ENCODE measurements around the gene RHOF.
A peak's percentile ranks its signal among the peaks of the same experiment; 100 is the strongest.

DNA sequence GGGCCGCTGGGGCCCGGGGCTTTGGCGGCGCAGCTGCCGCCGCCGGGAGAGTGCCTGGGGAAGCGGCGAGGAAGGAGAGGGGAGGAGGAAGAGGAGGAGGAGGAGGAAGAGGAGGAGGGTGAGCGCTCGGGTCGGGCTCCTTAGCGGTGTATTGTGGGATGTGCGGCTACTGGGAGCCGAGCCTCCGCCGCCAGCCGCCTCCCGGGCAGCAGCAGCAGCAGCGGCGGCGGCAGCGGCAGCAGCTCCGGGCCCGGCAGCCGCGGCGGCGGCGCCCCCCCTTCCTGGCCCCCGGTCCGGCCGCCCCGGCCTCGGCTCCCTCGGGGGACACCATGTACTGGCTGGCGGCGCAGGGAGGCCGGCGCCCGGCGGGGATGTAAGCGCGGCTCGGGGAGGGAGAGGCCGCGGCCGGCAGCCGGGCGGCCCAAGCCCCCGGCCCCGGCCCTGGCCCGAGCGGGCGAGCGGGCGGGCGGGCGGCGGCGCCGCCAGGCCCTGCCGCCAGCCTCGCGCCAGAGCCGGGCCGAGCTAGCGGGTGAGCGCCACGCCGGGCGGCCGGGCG, 10.5 kb upstream of the RHOF start, which contains the start of gene SETD1B:
- TF ChIP-seq, protein P1, sequence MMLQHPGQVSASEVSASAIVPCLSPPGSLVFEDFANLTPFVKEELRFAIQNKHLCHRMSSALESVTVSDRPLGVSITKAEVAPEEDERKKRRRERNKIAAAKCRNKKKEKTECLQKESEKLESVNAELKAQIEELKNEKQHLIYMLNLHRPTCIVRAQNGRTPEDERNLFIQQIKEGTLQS (IDR thresholded peaks at IDR 0.05) = no peak
- TF ChIP-seq SP1 (IDR thresholded peaks at IDR 0.05; ENCODE audit: low read depth) = no peak
- TF ChIP-seq, protein P2, sequence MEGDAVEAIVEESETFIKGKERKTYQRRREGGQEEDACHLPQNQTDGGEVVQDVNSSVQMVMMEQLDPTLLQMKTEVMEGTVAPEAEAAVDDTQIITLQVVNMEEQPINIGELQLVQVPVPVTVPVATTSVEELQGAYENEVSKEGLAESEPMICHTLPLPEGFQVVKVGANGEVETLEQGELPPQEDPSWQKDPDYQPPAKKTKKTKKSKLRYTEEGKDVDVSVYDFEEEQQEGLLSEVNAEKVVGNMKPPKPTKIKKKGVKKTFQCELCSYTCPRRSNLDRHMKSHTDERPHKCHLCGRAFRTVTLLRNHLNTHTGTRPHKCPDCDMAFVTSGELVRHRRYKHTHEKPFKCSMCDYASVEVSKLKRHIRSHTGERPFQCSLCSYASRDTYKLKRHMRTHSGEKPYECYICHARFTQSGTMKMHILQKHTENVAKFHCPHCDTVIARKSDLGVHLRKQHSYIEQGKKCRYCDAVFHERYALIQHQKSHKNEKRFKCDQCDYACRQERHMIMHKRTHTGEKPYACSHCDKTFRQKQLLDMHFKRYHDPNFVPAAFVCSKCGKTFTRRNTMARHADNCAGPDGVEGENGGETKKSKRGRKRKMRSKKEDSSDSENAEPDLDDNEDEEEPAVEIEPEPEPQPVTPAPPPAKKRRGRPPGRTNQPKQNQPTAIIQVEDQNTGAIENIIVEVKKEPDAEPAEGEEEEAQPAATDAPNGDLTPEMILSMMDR (IDR thresholded peaks at IDR 0.05 in 2 of 3, conservative IDR thresholded peaks at IDR 0.05 in 1 of 3; ENCODE audit: borderline replicate concordance in 1 of 3, insufficient read depth in 1 of 3, low read depth in 2 of 3, low read length in 2 of 3) = no peak
- TF ChIP-seq POLR2AphosphoS5 (IDR thresholded peaks at IDR 0.05; ENCODE audit: low read depth, low read length) = peak; percentile 39; the same call in 1 of the 2 replicates

Measured in HCT116 (cell line).